ENCODE results near the gene ADM2. TPM values are rescaled to one million over a fixed set of nuclear protein-coding genes. Genes with fewer than 3 reads are reported as not detected.

The ADM2 gene
- total and polyA plus RNA-seq, 2 experiments from 2014 or later = 0.10 to 0.39 TPM

- H3K36me3 ChIP-seq = peaks cover 8% of the 10 kb centered on the region
- H3K9me3 ChIP-seq (ENCODE audit: low read depth) = no peaks in the 10 kb centered on the region
- no peak for DNase-seq (ENCODE audit: low read depth in 1 of 2, low spot score in 1 of 2)
- H3K27me3 ChIP-seq = no peaks in the 10 kb centered on the region
- H3K4me3 ChIP-seq = peak overlapping the region; percentile 82
- peaks cover 8% of the 10 kb centered on the region for H3K4me1 ChIP-seq (ENCODE audit: low read depth)
- H3K27ac ChIP-seq = no peak overlapping the region
- no peak for TF ChIP-seq CTCF (IDR thresholded peaks at IDR 0.05; ENCODE audit: low read depth, low read length)
Observed at GRCh38 chr22:50505776-50506610, 24.6 kb downstream of the ADM2 start.

- Histone ChIP-seq H3K9me3 (ENCODE audit: low read depth) (no peaks in the 10 kb centered on the region), H3K4me3 (peak overlapping the region; percentile 82), H3K4me1 (ENCODE audit: low read depth) (peaks cover 8% of the 10 kb centered on the region), H3K27ac (peak overlapping the region; percentile 80), H3K36me3 (peaks cover 8% of the 10 kb centered on the region), H3K27me3 (no peaks in the 10 kb centered on the region)
- no peak for DNase-seq (ENCODE audit: low read depth in 1 of 2, low spot score in 1 of 2)
- TF ChIP-seq CTCF (IDR thresholded peaks at IDR 0.05; ENCODE audit: low read depth, low read length) = no peak
Observed at GRCh38 chr22:50506611-50507420, 25.5 kb downstream of the ADM2 start.

- Histone ChIP-seq H3K4me1 (ENCODE audit: low read depth) (peaks cover 8% of the 10 kb centered on the region), H3K4me3 (peak within 1 kb of the TSS; percentile 82), H3K27ac (peak within 1 kb of the TSS; percentile 80), H3K27me3 (no peaks in the 10 kb centered on the region), H3K9me3 (ENCODE audit: low read depth) (no peaks in the 10 kb centered on the region), H3K36me3 (peaks cover 8% of the 10 kb centered on the region)
- peak in 1 of 2 donors; percentile 98 for DNase-seq (ENCODE audit: low read depth in 1 of 2, low spot score in 1 of 2)
- TF ChIP-seq CTCF (IDR thresholded peaks at IDR 0.05; ENCODE audit: low read depth, low read length) = no peak
Observed at GRCh38 chr22:50507421-50507990, 26.2 kb downstream of the ADM2 start, which contains the start of gene LMF2. Gene LMF2, minus strand, starts transcription at chr22:50507702. Its CDS starts 27 bp downstream, at chr22:50507675.

GRCh38 chr22:50507991-50508884 lies 26.9 kb downstream of the ADM2 start, which contains the start of gene NCAPH2:
Gene NCAPH2, plus strand, starts transcription at chr22:50508224. Its CDS starts 114 bp downstream, at chr22:50508338.
- H3K36me3 ChIP-seq = peaks cover 8% of the 10 kb centered on the region
- peak within 1 kb of the TSS; percentile 80 for H3K27ac ChIP-seq
- TF ChIP-seq CTCF (IDR thresholded peaks at IDR 0.05; ENCODE audit: low read depth, low read length) = no peak
- H3K4me3 ChIP-seq = peak within 1 kb of the TSS; percentile 82
- no peaks in the 10 kb centered on the region for H3K9me3 ChIP-seq (ENCODE audit: low read depth)
- peak in 1 of 2 donors; percentile 98 for DNase-seq (ENCODE audit: low read depth in 1 of 2, low spot score in 1 of 2)
- no peaks in the 10 kb centered on the region for H3K27me3 ChIP-seq
- peaks cover 8% of the 10 kb centered on the region for H3K4me1 ChIP-seq (ENCODE audit: low read depth)

Data from cardiac muscle cell (in vitro differentiated cells and primary cell).